ENCODE measurements around the gene NNMT. TPM values are rescaled to one million over a fixed set of nuclear protein-coding genes. Genes with fewer than 3 reads are reported as not detected.

Gene NNMT
- polyA plus RNA-seq, 1 experiment: 188 TPM

DNA sequence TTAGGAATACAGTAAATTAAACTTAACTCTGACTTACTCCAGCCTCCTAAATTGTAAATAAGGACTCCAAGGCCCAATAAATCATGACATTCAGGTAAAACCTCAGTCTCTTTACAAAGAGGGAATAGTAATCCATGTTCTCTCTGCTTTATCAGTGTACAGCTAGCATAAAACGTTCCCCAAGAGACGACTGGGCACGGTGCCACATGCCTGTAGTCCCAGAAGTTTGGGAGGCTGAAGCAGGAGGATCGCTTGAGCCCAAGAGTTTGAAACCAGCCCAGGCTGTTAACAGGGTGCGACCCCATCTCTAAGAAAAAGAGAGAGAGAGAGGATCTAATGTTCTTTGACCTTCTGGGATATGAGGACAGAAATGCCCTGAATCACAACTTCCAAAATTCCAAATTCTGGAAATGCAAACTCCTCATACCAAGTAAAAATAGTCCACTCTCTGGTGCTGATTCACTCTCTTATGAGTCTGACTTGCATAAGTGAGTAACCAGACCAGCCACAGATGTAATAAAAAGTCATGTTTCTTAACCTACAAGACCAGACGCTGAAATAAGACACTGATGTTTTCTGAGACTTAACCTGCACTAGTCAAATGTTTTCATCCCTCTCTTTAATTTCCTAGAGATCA lies 25.5 kb downstream of the NNMT start:
- TF ChIP-seq, protein P1, sequence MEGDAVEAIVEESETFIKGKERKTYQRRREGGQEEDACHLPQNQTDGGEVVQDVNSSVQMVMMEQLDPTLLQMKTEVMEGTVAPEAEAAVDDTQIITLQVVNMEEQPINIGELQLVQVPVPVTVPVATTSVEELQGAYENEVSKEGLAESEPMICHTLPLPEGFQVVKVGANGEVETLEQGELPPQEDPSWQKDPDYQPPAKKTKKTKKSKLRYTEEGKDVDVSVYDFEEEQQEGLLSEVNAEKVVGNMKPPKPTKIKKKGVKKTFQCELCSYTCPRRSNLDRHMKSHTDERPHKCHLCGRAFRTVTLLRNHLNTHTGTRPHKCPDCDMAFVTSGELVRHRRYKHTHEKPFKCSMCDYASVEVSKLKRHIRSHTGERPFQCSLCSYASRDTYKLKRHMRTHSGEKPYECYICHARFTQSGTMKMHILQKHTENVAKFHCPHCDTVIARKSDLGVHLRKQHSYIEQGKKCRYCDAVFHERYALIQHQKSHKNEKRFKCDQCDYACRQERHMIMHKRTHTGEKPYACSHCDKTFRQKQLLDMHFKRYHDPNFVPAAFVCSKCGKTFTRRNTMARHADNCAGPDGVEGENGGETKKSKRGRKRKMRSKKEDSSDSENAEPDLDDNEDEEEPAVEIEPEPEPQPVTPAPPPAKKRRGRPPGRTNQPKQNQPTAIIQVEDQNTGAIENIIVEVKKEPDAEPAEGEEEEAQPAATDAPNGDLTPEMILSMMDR (IDR thresholded peaks at IDR 0.05; ENCODE audit: low read depth, low read length): no peak
- Histone ChIP-seq H3K27me3 (ENCODE audit: control insufficient read depth, insufficient read depth, low read length) (peaks cover 2% of the 10 kb centered on the region), H3K9me3 (ENCODE audit: control insufficient read depth, insufficient read depth, low read length) (no peaks in the 10 kb centered on the region), H3K27ac (ENCODE audit: low read depth, low read length) (peak overlapping the region; percentile 79), H3K4me3 (ENCODE audit: low read depth, low read length) (no peak overlapping the region)
- peak; percentile 61 for DNase-seq (ENCODE audit: low read depth, low spot score)
- ChIA-PET CTCF (interaction anchor here (0.6 to 2.6 kb wide), 4 partner anchors 10 to 1387 kb away, joined by 4 to 8 read pairs (median 6); no protein-coding TSS in a partner anchor), POLR2A (no interaction called here)

DNA sequence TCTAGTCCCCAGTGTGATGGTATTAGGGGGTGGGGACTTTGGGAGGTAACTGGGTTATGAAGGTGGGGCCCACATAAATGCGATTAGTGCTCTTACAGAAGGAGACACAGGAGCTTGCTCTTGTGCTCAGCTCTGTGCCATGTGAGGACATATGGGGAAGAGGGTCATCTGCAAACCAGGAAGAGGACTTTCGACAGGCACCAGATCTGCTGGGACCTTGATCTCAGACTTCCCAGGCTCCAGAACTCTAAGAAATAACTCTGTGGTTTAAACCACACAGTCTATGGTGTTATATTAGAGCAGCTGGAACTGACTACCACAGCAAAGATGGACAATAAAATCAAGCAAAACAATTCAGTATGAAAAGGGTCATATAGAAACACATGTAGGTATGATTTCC lies 26.7 kb downstream of the NNMT start:
- Histone ChIP-seq H3K4me3 (ENCODE audit: low read depth, low read length) (no peak overlapping the region), H3K27ac (ENCODE audit: low read depth, low read length) (no peak overlapping the region), H3K9me3 (ENCODE audit: control insufficient read depth, insufficient read depth, low read length) (no peaks in the 10 kb centered on the region), H3K27me3 (ENCODE audit: control insufficient read depth, insufficient read depth, low read length) (peaks cover 2% of the 10 kb centered on the region)
- TF ChIP-seq, protein P1 (IDR thresholded peaks at IDR 0.05; ENCODE audit: low read depth, low read length): no peak
- no peak for DNase-seq (ENCODE audit: low read depth, low spot score)
- ChIA-PET POLR2A (no interaction called here), CTCF (interaction anchor here (0.9 to 2.6 kb wide), 3 partner anchors 9 to 26 kb away, joined by 3 to 8 read pairs (median 5); no protein-coding TSS in a partner anchor)

DNA sequence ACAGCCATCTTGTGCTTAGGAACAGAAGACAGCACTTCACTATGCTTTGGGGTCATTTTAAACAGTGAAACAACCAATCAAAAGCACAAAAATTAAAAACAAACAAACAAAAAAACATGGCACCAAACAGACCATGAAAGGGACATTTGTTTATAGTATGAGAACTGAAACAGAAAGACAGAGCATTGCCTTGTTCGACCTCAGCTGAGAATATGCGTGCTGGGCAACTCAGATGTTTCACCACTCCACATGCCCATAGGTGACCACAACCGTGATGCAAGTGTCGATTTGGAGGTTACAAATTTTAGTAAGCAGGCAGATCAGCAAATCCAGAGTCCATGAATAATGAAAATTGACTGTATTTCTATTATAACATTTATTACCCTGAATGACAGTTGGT lies 30.0 kb downstream of the NNMT start:
- no peaks in the 10 kb centered on the region for H3K9me3 ChIP-seq (ENCODE audit: control insufficient read depth, insufficient read depth, low read length)
- no peak overlapping the region for H3K27ac ChIP-seq (ENCODE audit: low read depth, low read length)
- no peak for DNase-seq (ENCODE audit: low read depth, low spot score)
- H3K27me3 ChIP-seq (ENCODE audit: control insufficient read depth, insufficient read depth, low read length): peaks cover 2% of the 10 kb centered on the region
- ChIA-PET CTCF (no interaction called here), POLR2A (no interaction called here)
- TF ChIP-seq, protein P1 (IDR thresholded peaks at IDR 0.05; ENCODE audit: low read depth, low read length): no peak
- H3K4me3 ChIP-seq (ENCODE audit: low read depth, low read length): no peak overlapping the region

DNA sequence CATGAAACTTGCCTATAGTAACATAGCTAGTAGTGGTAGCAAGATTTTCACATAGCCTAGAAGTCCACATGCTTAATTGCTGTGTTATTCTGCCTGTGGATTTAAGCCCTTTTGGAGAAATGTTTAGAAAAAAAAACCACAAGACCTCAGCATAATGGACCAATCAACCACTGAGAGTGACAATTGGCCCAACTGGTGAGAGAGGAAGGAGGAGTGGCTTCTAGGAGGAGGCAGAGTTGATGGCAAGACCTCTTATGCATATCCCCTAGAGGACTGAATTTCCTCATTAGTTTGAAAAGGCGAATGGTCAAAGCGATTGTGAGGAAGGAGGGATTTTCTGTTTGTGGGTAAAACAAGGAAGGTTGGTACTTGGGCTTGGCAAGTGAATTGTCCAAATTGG lies 30.6 kb downstream of the NNMT start:
- no peak overlapping the region for H3K27ac ChIP-seq (ENCODE audit: low read depth, low read length)
- CTCF ChIA-PET: interaction anchor here (0.7 kb wide), 1 partner anchor 14 kb away, joined by 3 read pairs; no protein-coding TSS in a partner anchor
- DNase-seq (ENCODE audit: low read depth, low spot score): no peak
- H3K4me3 ChIP-seq (ENCODE audit: low read depth, low read length): no peak overlapping the region
- no peaks in the 10 kb centered on the region for H3K9me3 ChIP-seq (ENCODE audit: control insufficient read depth, insufficient read depth, low read length)
- TF ChIP-seq, protein P1 (IDR thresholded peaks at IDR 0.05; ENCODE audit: low read depth, low read length): no peak
- POLR2A ChIA-PET: no interaction called here
- peaks cover 2% of the 10 kb centered on the region for H3K27me3 ChIP-seq (ENCODE audit: control insufficient read depth, insufficient read depth, low read length)

DNA sequence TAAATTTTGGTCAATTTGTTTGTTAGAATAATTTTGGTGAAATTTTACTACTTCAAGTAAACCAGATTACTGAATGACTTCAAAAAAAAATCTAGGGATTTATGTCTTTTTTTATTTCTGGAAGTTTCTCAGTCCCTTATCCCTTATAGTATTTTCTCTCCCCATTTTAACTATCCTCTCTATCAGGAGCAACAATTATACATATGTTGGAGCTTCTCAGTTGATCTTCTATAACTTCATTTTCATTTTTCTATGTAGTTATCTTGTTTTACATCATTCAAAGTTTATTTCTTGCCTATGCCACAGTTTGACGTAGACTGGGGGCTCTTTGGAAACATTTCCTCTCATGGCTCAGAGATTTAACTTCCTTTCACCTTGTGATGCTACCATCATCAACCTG lies 34.2 kb downstream of the NNMT start:
- Histone ChIP-seq H3K27me3 (ENCODE audit: control insufficient read depth, insufficient read depth, low read length) (peaks cover 2% of the 10 kb centered on the region), H3K9me3 (ENCODE audit: control insufficient read depth, insufficient read depth, low read length) (no peaks in the 10 kb centered on the region), H3K27ac (ENCODE audit: low read depth, low read length) (no peak overlapping the region), H3K4me3 (ENCODE audit: low read depth, low read length) (no peak overlapping the region)
- POLR2A ChIA-PET: no interaction called here
- TF ChIP-seq, protein P1 (IDR thresholded peaks at IDR 0.05; ENCODE audit: low read depth, low read length): no peak
- CTCF ChIA-PET: interaction anchor here (2.0 to 2.7 kb wide), 2 partner anchors 10 to 17 kb away, joined by 8 to 12 read pairs; no protein-coding TSS in a partner anchor
- no peak for DNase-seq (ENCODE audit: low read depth, low spot score)

Measured in AG04450 (cell line).